ENCODE measurements around the gene CEBPA.

The CEBPA gene

DNA sequence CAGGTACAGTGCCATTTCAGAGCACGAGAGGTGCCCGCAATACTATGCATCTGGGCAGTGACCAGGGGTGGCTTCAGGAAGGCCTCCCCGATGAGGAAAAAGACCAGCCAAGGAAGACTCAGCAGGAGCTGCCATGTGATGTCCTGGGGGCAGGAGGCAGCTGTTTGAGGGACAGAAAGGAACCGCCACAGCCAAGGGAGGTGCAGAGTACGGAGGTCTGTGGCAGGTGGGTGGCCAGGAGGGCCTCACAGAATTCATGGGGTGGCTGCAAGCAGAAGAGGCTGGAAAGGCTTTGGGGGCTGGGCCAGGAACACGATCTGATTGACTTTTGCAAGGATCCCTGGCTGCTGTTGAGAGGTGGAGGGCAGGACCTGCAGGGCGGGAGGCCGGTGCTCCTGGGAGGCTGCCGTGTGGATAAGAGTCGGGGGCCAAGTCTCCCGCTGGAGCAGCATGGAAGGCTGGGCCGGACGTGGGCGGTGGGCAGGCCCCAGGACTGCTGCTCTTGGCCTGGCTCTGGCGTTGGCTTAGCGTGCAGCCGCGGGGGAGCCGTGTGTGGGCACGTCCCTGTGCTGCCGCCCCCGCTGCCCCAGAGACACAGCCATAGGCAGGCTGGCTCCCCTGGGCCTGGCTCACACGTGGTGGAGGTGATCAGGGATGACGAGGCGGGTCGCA lies 29.1 kb downstream of the CEBPA start:
- DNase-seq (ENCODE audit: low read depth, low spot score), result no peak

- DNase-seq (ENCODE audit: low read depth, low spot score), result no peak
Observed at GRCh38 chr19:33271246-33272021, 30.9 kb downstream of the CEBPA start.

- no peak for DNase-seq (ENCODE audit: low read depth, low spot score)
Observed at GRCh38 chr19:33270769-33271168, 31.6 kb downstream of the CEBPA start.

- no peak for DNase-seq (ENCODE audit: low read depth, low spot score)
Observed at GRCh38 chr19:33269016-33269415, 33.3 kb downstream of the CEBPA start.

DNA sequence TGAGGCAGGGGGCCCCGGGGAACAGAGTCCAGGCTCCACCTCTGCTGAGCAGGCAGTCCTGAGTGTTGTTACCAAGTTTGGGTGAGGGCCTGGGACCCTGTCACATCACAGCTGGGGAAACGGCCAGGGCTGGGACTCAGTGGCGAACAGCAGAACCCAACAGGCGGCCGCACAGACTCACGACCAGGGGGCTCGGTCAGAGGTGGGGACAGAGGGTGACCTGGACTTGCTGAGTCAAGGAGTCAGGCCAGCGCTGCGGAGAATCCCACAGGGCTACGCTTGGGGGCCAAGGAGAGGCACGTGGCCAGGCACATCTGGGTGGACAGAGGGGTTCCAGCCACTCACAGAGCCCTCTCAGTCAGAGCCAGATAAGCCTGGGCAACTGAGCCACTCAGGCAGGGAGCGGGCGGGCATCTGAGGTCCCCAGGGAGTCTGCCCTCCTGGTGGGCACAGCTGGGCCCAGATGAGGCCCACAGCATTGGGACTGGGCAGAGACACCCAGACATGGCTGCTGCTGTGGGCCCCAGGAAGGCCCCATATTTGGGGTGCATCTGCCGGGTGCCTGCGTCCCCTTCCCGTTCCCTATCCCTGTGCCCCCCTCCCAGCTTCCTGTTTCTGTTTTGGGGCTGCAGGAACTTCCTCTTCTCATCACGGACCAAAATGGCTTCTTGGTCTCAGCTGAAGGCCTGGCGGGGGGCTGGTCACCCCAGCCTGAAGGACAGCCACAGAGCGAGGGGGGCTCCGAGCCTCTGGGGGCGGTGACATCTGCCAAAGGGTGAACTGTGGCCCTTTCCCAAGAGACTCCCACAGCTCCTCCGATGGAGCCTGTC lies 34.0 kb downstream of the CEBPA start:
- DNase-seq (ENCODE audit: low read depth, low spot score), result no peak

DNA sequence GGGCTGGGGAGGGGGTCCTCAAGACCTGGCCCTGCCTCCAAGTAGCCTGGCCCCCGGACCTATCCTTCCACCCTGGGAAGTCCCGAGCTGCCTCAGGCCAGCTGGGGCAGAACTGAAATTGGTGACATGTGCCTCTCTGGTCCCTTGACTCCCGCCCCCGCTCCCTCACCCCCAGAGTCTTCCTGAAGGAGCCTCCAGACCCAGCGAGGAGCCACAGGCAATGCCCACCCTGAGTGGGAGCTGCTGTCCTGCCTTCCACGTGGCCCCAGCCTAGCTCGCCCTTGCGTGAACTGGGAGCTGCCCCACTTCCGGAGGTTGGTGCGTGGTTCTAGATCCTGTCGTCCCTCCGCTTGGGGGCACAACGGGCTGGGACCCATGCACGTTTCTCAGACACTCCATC lies 34.6 kb downstream of the CEBPA start:
- no peak for DNase-seq (ENCODE audit: low read depth, low spot score)

- DNase-seq (ENCODE audit: low read depth, low spot score), result no peak
Observed at GRCh38 chr19:33266974-33267484, 35.3 kb downstream of the CEBPA start.

- no peak for DNase-seq (ENCODE audit: low read depth, low spot score)
Observed at GRCh38 chr19:33264881-33265445, 37.4 kb downstream of the CEBPA start.

GRCh38 chr19:33263325-33264023 lies 38.9 kb downstream of the CEBPA start:
- DNase-seq (ENCODE audit: low read depth, low spot score), result no peak

- no peak for DNase-seq (ENCODE audit: low read depth, low spot score)
Observed at GRCh38 chr19:33261511-33262189, 40.7 kb downstream of the CEBPA start.

GRCh38 chr19:33260628-33261418 lies 41.5 kb downstream of the CEBPA start:
- no peak for DNase-seq (ENCODE audit: low read depth, low spot score)

DNA sequence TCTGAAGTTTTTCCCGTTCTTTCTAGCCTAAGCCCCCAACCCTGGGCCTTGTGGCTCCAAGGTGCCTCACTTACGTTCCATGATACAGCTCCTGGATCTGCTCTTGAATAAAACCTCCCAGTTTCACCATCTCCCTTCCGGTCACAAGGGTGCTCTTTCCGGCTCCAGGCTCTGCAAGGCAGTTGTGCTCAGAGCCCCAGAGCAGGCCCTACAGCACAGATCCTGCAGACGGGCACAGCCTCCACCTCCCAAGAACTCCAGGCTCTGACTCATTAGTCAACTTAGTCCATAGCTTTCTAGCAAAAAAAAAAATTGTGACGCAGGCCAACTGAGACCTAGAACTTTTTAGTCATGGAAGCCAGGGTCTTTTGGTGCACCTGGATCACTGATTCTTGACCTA lies 42.8 kb downstream of the CEBPA start:
- no peak for DNase-seq (ENCODE audit: low read depth, low spot score)

GRCh38 chr19:33257828-33258227 lies 44.5 kb downstream of the CEBPA start:
- DNase-seq (ENCODE audit: low read depth, low spot score), result no peak

GRCh38 chr19:33256261-33256660 lies 46.1 kb downstream of the CEBPA start:
- DNase-seq (ENCODE audit: low read depth, low spot score), result no peak

GRCh38 chr19:33255781-33256180 lies 46.6 kb downstream of the CEBPA start:
- no peak for DNase-seq (ENCODE audit: low read depth, low spot score)

- DNase-seq (ENCODE audit: low read depth, low spot score), result no peak
Observed at GRCh38 chr19:33254245-33254824, 48.0 kb downstream of the CEBPA start.

GRCh38 chr19:33252971-33253370 lies 49.4 kb downstream of the CEBPA start:
- no peak for DNase-seq (ENCODE audit: low read depth, low spot score)

- no peak for DNase-seq (ENCODE audit: low read depth, low spot score)
Observed at GRCh38 chr19:33252418-33252962, 49.8 kb downstream of the CEBPA start.

GRCh38 chr19:33251526-33252090 lies 50.7 kb downstream of the CEBPA start:
- DNase-seq (ENCODE audit: low read depth, low spot score), result peak; percentile 72

Measured in ELF-1 (cell line).